Trophoblast cell (in vitro differentiated cells and primary cell): Measurements from ENCODE around the gene CAMK2A.
A peak's percentile ranks its signal among the peaks of the same experiment; 100 is the strongest.

Experiments used
- DNase-seq, 2 donors: peaks; one replicate each; pipeline ENCODE4 v3.0.0-alpha.2; 2016
- H2AFZ ChIP-seq: 2 replicates; pipeline ENCODE4 v1.6.1; 2013; ENCODE audit warnings: low read length, moderate library complexity, mild to moderate bottlenecking; ENCODE audit not compliant: insufficient read depth, poor library complexity
- H2AK5ac ChIP-seq: 2 replicates; pipeline ENCODE4 v1.6.1; 2013; ENCODE audit warnings: mild to moderate bottlenecking, low read length
- H2BK120ac ChIP-seq: 2 replicates; pipeline ENCODE4 v1.6.1; 2013; ENCODE audit warnings: low read length, mild to moderate bottlenecking, moderate library complexity; ENCODE audit not compliant: insufficient read depth, poor library complexity
- H2BK12ac ChIP-seq: 2 replicates; pipeline ENCODE4 v1.6.1; 2013; ENCODE audit warnings: mild to moderate bottlenecking, low read length, moderate library complexity
- H2BK5ac ChIP-seq: 2 replicates; pipeline ENCODE4 v1.6.1; 2013; ENCODE audit warnings: low read length, low read depth, moderate library complexity, mild to moderate bottlenecking; ENCODE audit not compliant: poor library complexity
- H3K14ac ChIP-seq: 2 replicates; pipeline ENCODE4 v1.6.1; 2013; ENCODE audit warnings: mild to moderate bottlenecking, low read length
- H3K18ac ChIP-seq: 2 replicates; pipeline ENCODE4 v1.6.1; 2013; ENCODE audit warnings: mild to moderate bottlenecking, low read length
- H3K23ac ChIP-seq: 2 replicates; pipeline ENCODE4 v1.6.1; 2013; ENCODE audit warnings: low read length
- H3K27ac ChIP-seq: 2 replicates; pipeline ENCODE4 v1.5.1; 2013; ENCODE audit warnings: low read depth, mild to moderate bottlenecking, inconsistent platforms, low read length, moderate library complexity
- H3K27me3 ChIP-seq: 2 replicates; pipeline ENCODE4 v1.6.1; 2013; ENCODE audit warnings: inconsistent platforms, mild to moderate bottlenecking, low read length, moderate library complexity; ENCODE audit not compliant: insufficient read depth
- H3K36me3 ChIP-seq, 2 experiments: 1 replicate in 1 of 2; 2 replicates in 1 of 2; pipeline ENCODE4 v1.6.1; 2013; ENCODE audit warnings: low read length in 2 of 2, mild to moderate bottlenecking in 2 of 2, moderate library complexity in 1 of 2; ENCODE audit not compliant: insufficient read depth in 2 of 2, control insufficient read depth in 1 of 2
- H3K4ac ChIP-seq: 2 replicates; pipeline ENCODE4 v1.6.1; 2013; ENCODE audit warnings: low read depth, mild to moderate bottlenecking, low read length, moderate library complexity
- H3K4me1 ChIP-seq, 2 experiments: 1 replicate in 1 of 2; 2 replicates in 1 of 2; pipeline ENCODE4 v1.6.1; 2013; ENCODE audit warnings: low read length in 2 of 2, mild to moderate bottlenecking in 2 of 2, moderate library complexity in 1 of 2; ENCODE audit not compliant: insufficient read depth in 2 of 2, control insufficient read depth in 1 of 2
- H3K4me2 ChIP-seq: 2 replicates; pipeline ENCODE4 v1.6.1; 2013; ENCODE audit warnings: inconsistent platforms, mild to moderate bottlenecking, low read length, moderate library complexity
- H3K4me3 ChIP-seq: 2 replicates; pipeline ENCODE4 v1.5.1; 2013; ENCODE audit warnings: mild to moderate bottlenecking, low read depth, low read length, inconsistent platforms
- H3K79me1 ChIP-seq: one replicate; pipeline ENCODE4 v1.6.1; 2013; ENCODE audit warnings: low read length
- H3K79me2 ChIP-seq: 2 replicates; pipeline ENCODE4 v1.6.1; 2013; ENCODE audit warnings: low read length, mild to moderate bottlenecking; ENCODE audit not compliant: control insufficient read depth, insufficient read depth, poor library complexity
- H3K9ac ChIP-seq: 2 replicates; pipeline ENCODE4 v1.6.1; 2013; ENCODE audit warnings: mild to moderate bottlenecking, low read length
- H3K9me3 ChIP-seq: 2 replicates; pipeline ENCODE4 v1.6.1; 2013; ENCODE audit warnings: low read depth, mild to moderate bottlenecking, control low read depth, inconsistent platforms, low read length; ENCODE audit not compliant: insufficient read depth
- H4K12ac ChIP-seq: 2 replicates; pipeline ENCODE4 v1.6.1; 2013; ENCODE audit warnings: low read depth, mild to moderate bottlenecking, low read length, moderate library complexity
- H4K8ac ChIP-seq: 2 replicates; pipeline ENCODE4 v1.6.1; 2013; ENCODE audit warnings: low read depth, mild to moderate bottlenecking, low read length, moderate library complexity
- H4K91ac ChIP-seq: one replicate; pipeline ENCODE4 v1.6.1; 2013; ENCODE audit warnings: low read depth, mild to moderate bottlenecking, low read length, moderate library complexity
- WGBS: extraction: QIAGEN DNeasy Blood & Tissue Kit; methylation state at CpG from one replicate; pipeline ENCODE4 v1.1.7; 2013; ENCODE audit warnings: missing lambda C conversion rate; ENCODE audit not compliant: insufficient read length, insufficient coverage; ENCODE audit errors: extremely low coverage; 5-methylcytosine and 5-hydroxymethylcytosine counted together

Gene CAMK2A

GRCh38 chr5:150204590-150204960, 85.0 kb downstream of the CAMK2A start:
- no peak overlapping the region for H2AFZ ChIP-seq
- WGBS = no CpG with 5 or more reads among the region's 13 CpGs

GRCh38 chr5:150203832-150204589, 85.6 kb downstream of the CAMK2A start:
- no peak overlapping the region for H2AK5ac ChIP-seq
- peaks cover 0 to 2% of the 10 kb centered on the region in 2 experiments for H3K4me1 ChIP-seq
- peaks cover 1% of the 10 kb centered on the region for H3K9me3 ChIP-seq
- no peak overlapping the region for H4K12ac ChIP-seq
- no peak overlapping the region for H2BK12ac ChIP-seq
- no peak overlapping the region for H3K4me3 ChIP-seq
- H2BK120ac ChIP-seq = no peak overlapping the region
- H3K27me3 ChIP-seq = no peaks in the 10 kb centered on the region
- no peak overlapping the region for H3K18ac ChIP-seq
- H2AFZ ChIP-seq = no peak overlapping the region
- no peaks in the 10 kb centered on the region for H3K36me3 ChIP-seq
- H4K91ac ChIP-seq = no peak overlapping the region
- no peak overlapping the region for H3K14ac ChIP-seq
- no peak overlapping the region for H2BK5ac ChIP-seq
- H3K79me1 ChIP-seq = no peaks in the 10 kb centered on the region
- no peak overlapping the region for H3K4ac ChIP-seq
- H4K8ac ChIP-seq = no peak overlapping the region
- no peaks in the 10 kb centered on the region for H3K79me2 ChIP-seq
- H3K4me2 ChIP-seq = no peak overlapping the region
- H3K23ac ChIP-seq = no peak overlapping the region
- H3K9ac ChIP-seq = no peak overlapping the region
- DNase-seq = no peak
- no peak overlapping the region for H3K27ac ChIP-seq
- no CpG with 5 or more reads among the region's 12 CpGs for WGBS

More at GRCh38 chr5:150204590-150204960, 85.0 kb downstream of the CAMK2A start:
- Histone ChIP-seq H2AK5ac (no peak overlapping the region), H3K23ac (no peak overlapping the region), H3K9ac (no peak overlapping the region), H3K4ac (no peak overlapping the region), H3K18ac (no peak overlapping the region), H3K36me3 (no peaks in the 10 kb centered on the region), H2BK12ac (no peak overlapping the region), H3K4me1 (peaks cover 0 to 4% of the 10 kb centered on the region in 2 experiments), H2BK5ac (no peak overlapping the region), H3K79me2 (no peaks in the 10 kb centered on the region), H3K27me3 (no peaks in the 10 kb centered on the region), H4K8ac (no peak overlapping the region), H2BK120ac (no peak overlapping the region), H3K4me3 (no peak overlapping the region), H3K14ac (no peak overlapping the region), H3K27ac (no peak overlapping the region), H4K12ac (no peak overlapping the region), H3K4me2 (no peak overlapping the region), H3K79me1 (no peaks in the 10 kb centered on the region), H4K91ac (no peak overlapping the region), H3K9me3 (peaks cover 1% of the 10 kb centered on the region)
- no peak for DNase-seq

DNA sequence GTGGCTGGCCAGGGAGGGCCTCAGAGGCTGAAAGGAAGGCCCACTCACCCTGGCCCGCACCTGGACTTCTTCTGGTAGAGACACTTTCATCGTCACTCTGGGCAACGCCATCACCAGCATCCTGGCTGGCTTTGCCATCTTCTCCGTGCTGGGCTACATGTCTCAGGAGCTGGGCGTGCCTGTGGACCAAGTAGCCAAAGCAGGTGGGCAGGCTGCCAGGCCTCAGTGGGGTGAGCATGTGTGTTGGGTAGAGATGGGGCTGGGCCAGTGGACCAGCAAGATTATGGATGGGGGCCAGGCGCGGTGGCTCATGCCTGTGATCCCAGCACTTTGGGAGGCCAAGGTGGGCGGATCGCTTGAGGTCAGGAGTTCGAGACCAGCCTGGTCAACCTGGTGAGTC, 87.1 kb downstream of the CAMK2A start:
- H2BK120ac ChIP-seq = no peak overlapping the region
- H3K23ac ChIP-seq = no peak overlapping the region
- no peaks in the 10 kb centered on the region for H3K4me1 ChIP-seq
- no peak overlapping the region for H3K4me2 ChIP-seq
- no peak overlapping the region for H2AFZ ChIP-seq
- H3K27ac ChIP-seq = no peak overlapping the region
- peaks cover 1% of the 10 kb centered on the region for H3K9me3 ChIP-seq
- H3K27me3 ChIP-seq = no peaks in the 10 kb centered on the region
- peak overlapping the region; percentile 1 for H3K4me3 ChIP-seq
- no peak overlapping the region for H2AK5ac ChIP-seq
- no peaks in the 10 kb centered on the region for H3K36me3 ChIP-seq
- H3K9ac ChIP-seq = no peak overlapping the region
- H2BK12ac ChIP-seq = no peak overlapping the region
- no peak overlapping the region for H4K8ac ChIP-seq
- no peaks in the 10 kb centered on the region for H3K79me1 ChIP-seq
- no peak overlapping the region for H4K91ac ChIP-seq
- no peak overlapping the region for H3K18ac ChIP-seq
- no peaks in the 10 kb centered on the region for H3K79me2 ChIP-seq
- no peak overlapping the region for H2BK5ac ChIP-seq
- no CpG with 5 or more reads among the region's 10 CpGs for WGBS
- no peak overlapping the region for H3K14ac ChIP-seq
- H4K12ac ChIP-seq = no peak overlapping the region
- DNase-seq = no peak
- no peak overlapping the region for H3K4ac ChIP-seq

GRCh38 chr5:150197476-150197875, 92.1 kb downstream of the CAMK2A start:
- Histone ChIP-seq H3K4me2 (no peak overlapping the region), H3K27ac (no peak overlapping the region), H4K91ac (no peak overlapping the region), H3K4me1 (peaks cover 6 to 8% of the 10 kb centered on the region in 2 experiments), H3K36me3 (no peaks in the 10 kb centered on the region), H4K8ac (no peak overlapping the region), H3K23ac (no peak overlapping the region), H3K4me3 (no peak overlapping the region), H3K18ac (no peak overlapping the region), H4K12ac (no peak overlapping the region), H3K27me3 (no peaks in the 10 kb centered on the region), H2BK12ac (no peak overlapping the region), H2AK5ac (no peak overlapping the region), H3K79me2 (no peaks in the 10 kb centered on the region), H3K14ac (no peak overlapping the region), H3K9me3 (no peaks in the 10 kb centered on the region), H2BK5ac (no peak overlapping the region), H2AFZ (no peak overlapping the region), H3K4ac (no peak overlapping the region), H2BK120ac (no peak overlapping the region), H3K79me1 (no peaks in the 10 kb centered on the region), H3K9ac (no peak overlapping the region)
- no CpG with 5 or more reads among the region's 1 CpG for WGBS
- DNase-seq = no peak
